Chondrocyte (in vitro differentiated cells): ENCODE measurements around the gene PPP6R3. TPM values are rescaled to one million over a fixed set of nuclear protein-coding genes. Genes with fewer than 3 reads are reported as not detected.
A peak's percentile ranks its signal among the peaks of the same experiment; 100 is the strongest.
"Not testable (repeated sequence)": the region's sequence is repeated elsewhere in the genome, so short reads cannot be mapped to it uniquely, and the experiment has no call there.

Experiments used
- DNase-seq: peaks from one replicate; pipeline ENCODE4 v3.0.0; 2021; ENCODE audit warnings: mixed read lengths, low spot score
- H3K27ac Mint-ChIP-seq: one replicate; pipeline ENCODE4 v1.8.0; 2021; ENCODE audit warnings: mild to moderate bottlenecking, moderate library complexity, mixed read lengths; ENCODE audit not compliant: unreplicated experiment
- H3K27me3 Mint-ChIP-seq: 2 replicates; pipeline ENCODE4 v1.8.0; 2021; ENCODE audit warnings: low read depth, mixed read lengths
- H3K36me3 Mint-ChIP-seq: 2 replicates; pipeline ENCODE4 v1.8.0; 2021; ENCODE audit warnings: low read depth, mixed read lengths
- H3K4me1 Mint-ChIP-seq: 2 replicates; pipeline ENCODE4 v1.8.0; 2021; ENCODE audit warnings: low read depth, mild to moderate bottlenecking, mixed read lengths
- H3K4me3 Mint-ChIP-seq: one replicate; pipeline ENCODE4 v1.8.0; 2021; ENCODE audit warnings: mild to moderate bottlenecking, moderate library complexity, mixed read lengths; ENCODE audit not compliant: unreplicated experiment
- H3K9me3 Mint-ChIP-seq: 2 replicates; pipeline ENCODE4 v1.8.0; 2021; ENCODE audit warnings: low read depth, mixed read lengths
- CTCF ChIP-seq: fragments of 200-600 bp; sonication (generic); IDR thresholded peaks from 2 replicates; pipeline ENCODE4 v1.5.0; 2021; ENCODE audit warnings: antibody characterized with exemption, mild to moderate bottlenecking, moderate library complexity
- total RNA-seq: library from RNA; stranded (reverse); gene quantifications from 3 replicates; pipeline ENCODE4 v1.2.1, GENCODE V29; 2021

Gene PPP6R3
- total RNA-seq, 1 donor from 2014 or later, result 73.4 TPM

GRCh38 chr11:68457898-68458249 lies 2.7 kb upstream of the PPP6R3 start:
- no peak for TF ChIP-seq CTCF
- DNase-seq, result no peak
- Mint-ChIP-seq H3K36me3 (no peaks in the 10 kb centered on the region), H3K27ac (no peak overlapping the region), H3K4me3 (no peak overlapping the region), H3K27me3 (no peaks in the 10 kb centered on the region), H3K9me3 (no peaks in the 10 kb centered on the region), H3K4me1 (peaks cover 15% of the 10 kb centered on the region)

- peak; percentile 14 for DNase-seq
- not testable (repeated sequence) for H3K27ac Mint-ChIP-seq, H3K9me3 Mint-ChIP-seq, H3K4me3 Mint-ChIP-seq, H3K36me3 Mint-ChIP-seq, H3K27me3 Mint-ChIP-seq
- peaks cover 19% of the 10 kb centered on the region for H3K4me1 Mint-ChIP-seq
Observed at GRCh38 chr11:68458340-68458739, 2.2 kb upstream of the PPP6R3 start.

GRCh38 chr11:68459886-68460740 lies 439 bp upstream of the PPP6R3 start:
- H3K27ac Mint-ChIP-seq, result peak overlapping the region; percentile 96
- no peaks in the 10 kb centered on the region for H3K27me3 Mint-ChIP-seq
- H3K4me3 Mint-ChIP-seq, result peak overlapping the region; percentile 77
- TF ChIP-seq CTCF, result no peak
- DNase-seq, result peak; percentile 99
- no peaks in the 10 kb centered on the region for H3K9me3 Mint-ChIP-seq
- no peaks in the 10 kb centered on the region for H3K36me3 Mint-ChIP-seq
- H3K4me1 Mint-ChIP-seq, result peaks cover 32% of the 10 kb centered on the region

- no peak for DNase-seq
- no peak for TF ChIP-seq CTCF
- Mint-ChIP-seq H3K4me1 (peaks cover 43% of the 10 kb centered on the region), H3K27me3 (no peaks in the 10 kb centered on the region), H3K4me3 (peak overlapping the region; percentile 81), H3K36me3 (no peaks in the 10 kb centered on the region), H3K9me3 (no peaks in the 10 kb centered on the region), H3K27ac (peak overlapping the region; percentile 70)
Observed at GRCh38 chr11:68461575-68461917, 994 bp downstream of the PPP6R3 start.

- Mint-ChIP-seq H3K9me3 (no peaks in the 10 kb centered on the region), H3K4me3 (no peak overlapping the region), H3K36me3 (no peaks in the 10 kb centered on the region), H3K27me3 (no peaks in the 10 kb centered on the region), H3K27ac (no peak overlapping the region), H3K4me1 (peaks cover 58% of the 10 kb centered on the region)
- no peak for DNase-seq
- TF ChIP-seq CTCF, result no peak
Observed at GRCh38 chr11:68463714-68464113, 3.2 kb downstream of the PPP6R3 start.
